ENCODE data around the gene STOX1.

Gene STOX1, protein sequence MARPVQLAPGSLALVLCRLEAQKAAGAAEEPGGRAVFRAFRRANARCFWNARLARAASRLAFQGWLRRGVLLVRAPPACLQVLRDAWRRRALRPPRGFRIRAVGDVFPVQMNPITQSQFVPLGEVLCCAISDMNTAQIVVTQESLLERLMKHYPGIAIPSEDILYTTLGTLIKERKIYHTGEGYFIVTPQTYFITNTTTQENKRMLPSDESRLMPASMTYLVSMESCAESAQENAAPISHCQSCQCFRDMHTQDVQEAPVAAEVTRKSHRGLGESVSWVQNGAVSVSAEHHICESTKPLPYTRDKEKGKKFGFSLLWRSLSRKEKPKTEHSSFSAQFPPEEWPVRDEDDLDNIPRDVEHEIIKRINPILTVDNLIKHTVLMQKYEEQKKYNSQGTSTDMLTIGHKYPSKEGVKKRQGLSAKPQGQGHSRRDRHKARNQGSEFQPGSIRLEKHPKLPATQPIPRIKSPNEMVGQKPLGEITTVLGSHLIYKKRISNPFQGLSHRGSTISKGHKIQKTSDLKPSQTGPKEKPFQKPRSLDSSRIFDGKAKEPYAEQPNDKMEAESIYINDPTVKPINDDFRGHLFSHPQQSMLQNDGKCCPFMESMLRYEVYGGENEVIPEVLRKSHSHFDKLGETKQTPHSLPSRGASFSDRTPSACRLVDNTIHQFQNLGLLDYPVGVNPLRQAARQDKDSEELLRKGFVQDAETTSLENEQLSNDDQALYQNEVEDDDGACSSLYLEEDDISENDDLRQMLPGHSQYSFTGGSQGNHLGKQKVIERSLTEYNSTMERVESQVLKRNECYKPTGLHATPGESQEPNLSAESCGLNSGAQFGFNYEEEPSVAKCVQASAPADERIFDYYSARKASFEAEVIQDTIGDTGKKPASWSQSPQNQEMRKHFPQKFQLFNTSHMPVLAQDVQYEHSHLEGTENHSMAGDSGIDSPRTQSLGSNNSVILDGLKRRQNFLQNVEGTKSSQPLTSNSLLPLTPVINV

DNA sequence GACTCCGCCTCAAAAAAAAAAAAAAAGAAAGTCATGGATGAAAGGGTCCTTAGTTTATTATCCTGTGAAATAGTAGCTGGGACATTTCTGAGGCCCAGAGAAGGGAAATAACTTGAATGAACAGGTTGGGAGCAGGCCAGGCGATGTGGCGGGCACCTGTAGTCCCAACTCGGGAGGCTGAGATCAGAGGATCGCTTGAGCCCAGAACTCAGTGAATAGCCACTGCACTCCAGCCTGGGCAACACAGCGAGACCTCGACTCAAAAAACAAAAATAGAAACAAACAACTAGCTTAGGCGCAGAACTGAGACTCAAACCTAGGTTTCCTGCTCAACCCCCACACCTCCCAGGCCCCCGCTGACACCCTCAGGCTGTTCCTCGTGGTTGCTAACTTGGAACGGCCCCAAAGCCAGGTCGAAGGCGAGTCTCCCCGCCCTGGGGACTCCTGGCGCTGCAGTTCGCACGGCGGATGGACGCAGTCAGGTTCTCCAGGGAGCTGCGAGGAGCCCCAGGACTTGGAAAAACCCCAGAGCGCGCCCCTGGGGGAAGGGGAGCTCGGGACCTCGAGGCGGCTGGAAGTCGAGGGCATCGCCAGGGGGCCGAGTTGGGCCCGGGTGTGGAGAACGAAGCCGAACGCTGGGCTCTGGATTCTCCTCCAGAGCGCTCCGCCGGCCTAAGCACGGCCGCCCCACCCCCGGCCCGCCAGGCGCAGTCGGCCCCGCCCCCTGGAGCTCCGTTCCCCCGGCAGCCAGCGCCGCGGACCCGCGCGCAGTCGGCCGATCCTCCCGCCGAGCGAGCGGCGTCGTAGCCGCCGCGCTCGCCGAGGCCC lies at the start of gene STOX1:
Gene STOX1, plus strand, starts transcription at position 768 of the 828 bp plus-strand sequence. CDS start 93 bp downstream, outside the sequence.
- Histone ChIP-seq H3F3A (ENCODE audit: control insufficient read depth, insufficient read depth) (peaks cover 2% of the 10 kb centered on the region; the same call in 1 of the 2 replicates), H3K4me3 (ENCODE audit: low read length) (peak within 1 kb of the TSS; percentile 87), H3K9me2 (replicated peaks; ENCODE audit: control insufficient read depth, low read length) (no peaks in the 10 kb centered on the region), H4K20me1 (ENCODE audit: control insufficient read depth, insufficient read depth, low read depth, low read length) (no peaks in the 10 kb centered on the region), H3K4me1 (ENCODE audit: control insufficient read depth, low read length) (peaks cover 10% of the 10 kb centered on the region), H3K4me2 (ENCODE audit: low read length) (peak within 1 kb of the TSS; percentile 99), H3K79me2 (ENCODE audit: control insufficient read depth, low read length) (no peaks in the 10 kb centered on the region), H3K27ac (ENCODE audit: low read depth, low read length) (no peak within 1 kb of the TSS), H3K36me3 (ENCODE audit: control insufficient read depth, low read length) (no peaks in the 10 kb centered on the region), H3K9me3 (ENCODE audit: control insufficient read depth, insufficient read depth, low read length) (no peaks in the 10 kb centered on the region), H3K27me3 (ENCODE audit: control insufficient read depth, low read length) (peaks cover 19% of the 10 kb centered on the region)
- TF ChIP-seq EZH2phosphoT487 (IDR thresholded peaks at IDR 0.05; ENCODE audit: borderline replicate concordance, low read length), result no peak
- TF ChIP-seq, protein P1, sequence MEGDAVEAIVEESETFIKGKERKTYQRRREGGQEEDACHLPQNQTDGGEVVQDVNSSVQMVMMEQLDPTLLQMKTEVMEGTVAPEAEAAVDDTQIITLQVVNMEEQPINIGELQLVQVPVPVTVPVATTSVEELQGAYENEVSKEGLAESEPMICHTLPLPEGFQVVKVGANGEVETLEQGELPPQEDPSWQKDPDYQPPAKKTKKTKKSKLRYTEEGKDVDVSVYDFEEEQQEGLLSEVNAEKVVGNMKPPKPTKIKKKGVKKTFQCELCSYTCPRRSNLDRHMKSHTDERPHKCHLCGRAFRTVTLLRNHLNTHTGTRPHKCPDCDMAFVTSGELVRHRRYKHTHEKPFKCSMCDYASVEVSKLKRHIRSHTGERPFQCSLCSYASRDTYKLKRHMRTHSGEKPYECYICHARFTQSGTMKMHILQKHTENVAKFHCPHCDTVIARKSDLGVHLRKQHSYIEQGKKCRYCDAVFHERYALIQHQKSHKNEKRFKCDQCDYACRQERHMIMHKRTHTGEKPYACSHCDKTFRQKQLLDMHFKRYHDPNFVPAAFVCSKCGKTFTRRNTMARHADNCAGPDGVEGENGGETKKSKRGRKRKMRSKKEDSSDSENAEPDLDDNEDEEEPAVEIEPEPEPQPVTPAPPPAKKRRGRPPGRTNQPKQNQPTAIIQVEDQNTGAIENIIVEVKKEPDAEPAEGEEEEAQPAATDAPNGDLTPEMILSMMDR (IDR thresholded peaks at IDR 0.05; ENCODE audit: low read depth, low read length, poor library complexity, severe bottlenecking), result no peak

DNA sequence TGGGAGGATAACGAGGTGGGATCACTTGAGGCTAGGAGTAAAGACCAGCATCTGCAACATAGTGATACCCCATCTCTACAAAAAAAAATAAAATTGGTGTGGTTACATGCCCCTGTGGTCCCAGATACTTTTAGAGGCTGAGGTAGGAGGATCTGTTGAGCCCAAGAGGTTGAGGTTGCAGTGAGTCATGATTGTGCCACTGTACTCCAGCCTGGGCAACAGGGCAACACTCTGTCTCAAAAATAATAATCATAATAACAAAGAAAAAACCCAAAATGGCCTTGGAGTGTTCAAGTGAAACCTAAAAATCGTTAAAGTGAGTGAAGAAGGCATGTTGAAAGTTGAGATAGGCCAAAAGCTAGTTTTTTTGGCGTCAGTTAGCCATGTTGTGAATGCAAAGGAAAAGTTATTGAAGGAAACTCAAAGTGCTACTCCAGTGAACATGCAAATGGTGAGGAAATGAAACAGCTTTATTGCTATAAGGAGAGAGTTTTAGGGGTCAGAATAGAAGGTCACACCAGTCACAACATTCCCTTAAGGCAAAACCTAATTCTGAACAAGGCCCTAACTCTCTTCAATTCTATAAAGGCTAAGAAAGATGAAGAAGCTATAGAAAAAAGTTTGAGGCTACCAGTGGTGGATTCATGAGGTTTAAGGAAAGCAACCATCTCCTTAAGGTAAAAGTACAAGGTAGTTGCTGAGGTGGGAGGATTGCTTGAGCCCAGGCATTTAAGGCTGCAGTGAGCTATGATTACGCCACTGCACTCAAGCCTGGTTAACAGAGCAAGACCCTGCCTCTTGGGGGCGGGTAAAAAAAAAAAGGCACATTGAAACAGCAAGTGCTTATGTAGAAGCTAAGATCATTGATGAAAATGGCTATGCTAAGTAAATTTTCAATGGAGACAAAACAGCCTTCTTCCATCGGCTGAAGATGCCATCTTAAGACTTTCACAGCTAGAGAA lies 45.4 kb upstream of the STOX1 start:
- Histone ChIP-seq H3K27me3 (ENCODE audit: control insufficient read depth, low read length) (no peaks in the 10 kb centered on the region), H3K9me2 (replicated peaks; ENCODE audit: control insufficient read depth, low read length) (no peaks in the 10 kb centered on the region), H3K4me1 (ENCODE audit: control insufficient read depth, low read length) (peaks cover 30% of the 10 kb centered on the region), H3K9me3 (ENCODE audit: control insufficient read depth, insufficient read depth, low read length) (no peaks in the 10 kb centered on the region), H4K20me1 (ENCODE audit: control insufficient read depth, insufficient read depth, low read depth, low read length) (no peaks in the 10 kb centered on the region), H3K27ac (ENCODE audit: low read depth, low read length) (peak overlapping the region; percentile 53), H3F3A (ENCODE audit: control insufficient read depth, insufficient read depth) (peaks cover 8% of the 10 kb centered on the region; the same call in 1 of the 2 replicates), H3K4me2 (ENCODE audit: low read length) (peak overlapping the region; percentile 48), H3K36me3 (ENCODE audit: control insufficient read depth, low read length) (peaks cover 83% of the 10 kb centered on the region), H3K79me2 (ENCODE audit: control insufficient read depth, low read length) (no peaks in the 10 kb centered on the region), H3K4me3 (ENCODE audit: low read length) (no peak overlapping the region)
- no peak for TF ChIP-seq EZH2phosphoT487 (IDR thresholded peaks at IDR 0.05; ENCODE audit: borderline replicate concordance, low read length)
- TF ChIP-seq, protein P1 (IDR thresholded peaks at IDR 0.05; ENCODE audit: low read depth, low read length, poor library complexity, severe bottlenecking), result no peak
